Measurements from ENCODE around the gene DLEC1.

DNA sequence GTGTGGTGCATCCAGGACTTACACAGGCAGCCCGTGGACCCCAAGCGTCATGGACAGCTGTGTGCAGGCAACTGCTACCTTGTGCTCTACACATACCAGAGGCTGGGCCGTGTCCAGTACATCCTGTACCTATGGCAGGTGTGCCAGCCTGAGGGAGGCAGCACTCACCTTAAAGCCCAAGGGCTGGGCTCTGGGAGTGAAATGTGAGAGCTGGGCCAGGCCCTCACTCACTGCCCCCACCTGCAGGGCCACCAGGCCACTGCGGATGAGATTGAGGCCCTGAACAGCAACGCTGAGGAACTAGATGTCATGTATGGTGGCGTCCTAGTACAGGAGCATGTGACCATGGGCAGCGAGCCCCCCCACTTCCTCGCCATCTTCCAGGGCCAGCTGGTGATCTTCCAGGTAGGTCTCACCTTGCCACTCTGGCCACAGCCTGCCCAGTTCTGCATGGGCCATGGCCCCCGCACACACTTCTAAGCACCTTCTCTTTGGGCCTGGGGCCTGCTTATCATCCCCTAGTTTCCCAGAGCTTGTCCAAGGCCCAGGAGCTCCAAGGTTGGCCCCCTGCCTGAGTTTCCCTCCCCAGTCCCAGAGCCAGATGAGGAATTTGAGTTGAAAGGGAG lies 37.4 kb upstream of the DLEC1 start:
- TF ChIP-seq, protein P1, sequence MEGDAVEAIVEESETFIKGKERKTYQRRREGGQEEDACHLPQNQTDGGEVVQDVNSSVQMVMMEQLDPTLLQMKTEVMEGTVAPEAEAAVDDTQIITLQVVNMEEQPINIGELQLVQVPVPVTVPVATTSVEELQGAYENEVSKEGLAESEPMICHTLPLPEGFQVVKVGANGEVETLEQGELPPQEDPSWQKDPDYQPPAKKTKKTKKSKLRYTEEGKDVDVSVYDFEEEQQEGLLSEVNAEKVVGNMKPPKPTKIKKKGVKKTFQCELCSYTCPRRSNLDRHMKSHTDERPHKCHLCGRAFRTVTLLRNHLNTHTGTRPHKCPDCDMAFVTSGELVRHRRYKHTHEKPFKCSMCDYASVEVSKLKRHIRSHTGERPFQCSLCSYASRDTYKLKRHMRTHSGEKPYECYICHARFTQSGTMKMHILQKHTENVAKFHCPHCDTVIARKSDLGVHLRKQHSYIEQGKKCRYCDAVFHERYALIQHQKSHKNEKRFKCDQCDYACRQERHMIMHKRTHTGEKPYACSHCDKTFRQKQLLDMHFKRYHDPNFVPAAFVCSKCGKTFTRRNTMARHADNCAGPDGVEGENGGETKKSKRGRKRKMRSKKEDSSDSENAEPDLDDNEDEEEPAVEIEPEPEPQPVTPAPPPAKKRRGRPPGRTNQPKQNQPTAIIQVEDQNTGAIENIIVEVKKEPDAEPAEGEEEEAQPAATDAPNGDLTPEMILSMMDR (conservative IDR thresholded peaks at IDR 0.05 in 1 of 2, IDR thresholded peaks at IDR 0.05 in 1 of 2; ENCODE audit: low read depth in 1 of 2, low read length in 2 of 2), result peak in 1 of 2 donors; percentile 6
- TF ChIP-seq EZH2 (IDR thresholded peaks at IDR 0.05; ENCODE audit: low read length, missing control alignments), result no peak
